Rectal smooth muscle tissue (tissue), 1 donor: ENCODE data around the gene GOLGA6L7.

Experiments
- H3K27ac ChIP-seq: one replicate; pipeline ENCODE4 v1.7.0; 2013; ENCODE audit warnings: low read depth, low read length, inconsistent platforms
- H3K27me3 ChIP-seq: one replicate; pipeline ENCODE4 v1.7.0; 2013; ENCODE audit warnings: low read length; ENCODE audit not compliant: control insufficient read depth, insufficient read depth
- H3K36me3 ChIP-seq: one replicate; pipeline ENCODE4 v1.7.0; 2013; ENCODE audit warnings: low read length; ENCODE audit not compliant: control insufficient read depth, insufficient read depth
- H3K4me1 ChIP-seq: one replicate; pipeline ENCODE4 v1.7.0; 2013; ENCODE audit warnings: low read length; ENCODE audit not compliant: control insufficient read depth, insufficient read depth
- H3K4me3 ChIP-seq: one replicate; pipeline ENCODE4 v1.7.0; 2013; ENCODE audit warnings: low read length
- H3K9ac ChIP-seq: one replicate; pipeline ENCODE4 v1.7.0; 2013; ENCODE audit warnings: low read length

GOLGA6L7 gene

GRCh38 chr15:28889346-28889745, 40.9 kb upstream of the GOLGA6L7 start:
- no peak overlapping the region for H3K4me3 ChIP-seq

GRCh38 chr15:28888900-28889299, 40.5 kb upstream of the GOLGA6L7 start:
- H3K36me3 ChIP-seq = no peaks in the 10 kb centered on the region
- peaks cover 4% of the 10 kb centered on the region for H3K27me3 ChIP-seq
- no peak overlapping the region for H3K4me3 ChIP-seq
- H3K4me1 ChIP-seq = no peaks in the 10 kb centered on the region
- no peak overlapping the region for H3K27ac ChIP-seq
- H3K9ac ChIP-seq = no peak overlapping the region

More at GRCh38 chr15:28889346-28889745, 40.9 kb upstream of the GOLGA6L7 start:
- Histone ChIP-seq H3K27ac (no peak overlapping the region), H3K27me3 (peaks cover 4% of the 10 kb centered on the region), H3K4me1 (no peaks in the 10 kb centered on the region), H3K9ac (no peak overlapping the region), H3K36me3 (no peaks in the 10 kb centered on the region)

- Histone ChIP-seq H3K4me1 (no peaks in the 10 kb centered on the region), H3K36me3 (no peaks in the 10 kb centered on the region), H3K27ac (no peak overlapping the region), H3K9ac (no peak overlapping the region), H3K27me3 (peaks cover 4% of the 10 kb centered on the region), H3K4me3 (no peak overlapping the region)
These were observed 40.0 kb upstream of the GOLGA6L7 start for GRCh38 chr15:28888302-28888894.

- H3K27me3 ChIP-seq = peaks cover 4% of the 10 kb centered on the region
- H3K27ac ChIP-seq = no peak overlapping the region
- H3K4me3 ChIP-seq = no peak overlapping the region
- H3K36me3 ChIP-seq = no peaks in the 10 kb centered on the region
- H3K9ac ChIP-seq = no peak overlapping the region
- H3K4me1 ChIP-seq = no peaks in the 10 kb centered on the region
These were observed 39.1 kb upstream of the GOLGA6L7 start for GRCh38 chr15:28887339-28888174.

- no peak overlapping the region for H3K27ac ChIP-seq
- peaks cover 4% of the 10 kb centered on the region for H3K27me3 ChIP-seq
- H3K4me3 ChIP-seq = peak overlapping the region; percentile 44
- no peaks in the 10 kb centered on the region for H3K36me3 ChIP-seq
- H3K9ac ChIP-seq = no peak overlapping the region
- H3K4me1 ChIP-seq = no peaks in the 10 kb centered on the region
These were observed 38.2 kb upstream of the GOLGA6L7 start for GRCh38 chr15:28886431-28887338.

GRCh38 chr15:28885630-28886430, 37.4 kb upstream of the GOLGA6L7 start, which contains the start of gene APBA2:
APBA2 (plus strand) TSS chr15:28885974; CDS start chr15:29053885, 167,911 bp downstream.
- H3K4me1 ChIP-seq = no peaks in the 10 kb centered on the region
- H3K27me3 ChIP-seq = peaks cover 4% of the 10 kb centered on the region
- peak within 1 kb of the TSS; percentile 44 for H3K4me3 ChIP-seq
- no peak within 1 kb of the TSS for H3K9ac ChIP-seq
- H3K27ac ChIP-seq = no peak within 1 kb of the TSS
- H3K36me3 ChIP-seq = no peaks in the 10 kb centered on the region

GRCh38 chr15:28885128-28885629, 36.7 kb upstream of the GOLGA6L7 start:
- Histone ChIP-seq H3K4me3 (no peak overlapping the region), H3K9ac (no peak overlapping the region), H3K4me1 (no peaks in the 10 kb centered on the region), H3K27ac (no peak overlapping the region), H3K36me3 (no peaks in the 10 kb centered on the region), H3K27me3 (peaks cover 4% of the 10 kb centered on the region)

- Histone ChIP-seq H3K4me3 (no peak overlapping the region), H3K27ac (no peak overlapping the region), H3K27me3 (peaks cover 4% of the 10 kb centered on the region)
These were observed 35.9 kb upstream of the GOLGA6L7 start for GRCh38 chr15:28884151-28884940.

GRCh38 chr15:28881600-28881999, 33.2 kb upstream of the GOLGA6L7 start:
- Histone ChIP-seq H3K27me3 (peaks cover 4% of the 10 kb centered on the region), H3K9ac (no peak overlapping the region), H3K36me3 (no peaks in the 10 kb centered on the region), H3K27ac (no peak overlapping the region), H3K4me1 (no peaks in the 10 kb centered on the region), H3K4me3 (no peak overlapping the region)

More at GRCh38 chr15:28884151-28884940, 35.9 kb upstream of the GOLGA6L7 start:
- Histone ChIP-seq H3K9ac (no peak overlapping the region), H3K4me1 (no peaks in the 10 kb centered on the region), H3K36me3 (no peaks in the 10 kb centered on the region)

- Histone ChIP-seq H3K27me3 (peaks cover 4% of the 10 kb centered on the region), H3K36me3 (no peaks in the 10 kb centered on the region), H3K9ac (no peak overlapping the region), H3K27ac (no peak overlapping the region), H3K4me1 (no peaks in the 10 kb centered on the region), H3K4me3 (no peak overlapping the region)
These were observed 32.7 kb upstream of the GOLGA6L7 start for GRCh38 chr15:28881170-28881569.

- Histone ChIP-seq H3K4me1 (no peaks in the 10 kb centered on the region), H3K4me3 (no peak overlapping the region), H3K36me3 (no peaks in the 10 kb centered on the region), H3K27ac (no peak overlapping the region), H3K9ac (no peak overlapping the region), H3K27me3 (peaks cover 4% of the 10 kb centered on the region)
These were observed 32.2 kb upstream of the GOLGA6L7 start for GRCh38 chr15:28880680-28881079.
